Ovary (tissue), 9 donors: ENCODE measurements around the gene LPGAT1. TPM values are rescaled to one million over a fixed set of nuclear protein-coding genes. Genes with fewer than 3 reads are reported as not detected.

Experiments
- DNase-seq, 5 donors: peaks; one replicate each; pipeline ENCODE4 v3.0.0-alpha.2; 2019 to 2020
- H3K27ac ChIP-seq, 2 donors: fragments of 200-600 bp; one replicate each; pipeline versions ENCODE4 v1.5.1 to v1.8.0; 2019 to 2022
- H3K27me3 ChIP-seq: fragments of 200-600 bp; one replicate; pipeline ENCODE4 v1.8.0; 2022
- H3K36me3 ChIP-seq: fragments of 200-600 bp; sonication (generic); one replicate; pipeline ENCODE4 v1.5.1; 2019
- H3K4me1 ChIP-seq: one replicate; pipeline ENCODE4 v1.8.1; 2013; ENCODE audit warnings: mild to moderate bottlenecking, moderate library complexity; ENCODE audit not compliant: insufficient read depth
- H3K4me3 ChIP-seq: fragments of 200-600 bp; sonication (generic); one replicate; pipeline ENCODE4 v1.5.1; 2017
- H3K9me3 ChIP-seq, 2 donors: fragments of 200-600 bp in 1 of 2; sonication (generic) in 1 of 2; one replicate each; pipeline versions ENCODE4 v1.5.1 to v1.8.1; 2013 to 2019; ENCODE audit warnings: mild to moderate bottlenecking in 1 of 2, moderate library complexity in 1 of 2
- CTCF ChIP-seq, 3 donors: fragments of 450-650 bp in 2 of 3; fragments of 200-600 bp in 1 of 3; IDR thresholded peaks; one replicate each; pipeline versions ENCODE4 v1.5.1 to v1.8.0; 2016 to 2022; ENCODE audit warnings: antibody characterized with exemption in 3 of 3, mild to moderate bottlenecking in 1 of 3
- EP300 ChIP-seq: sonication (generic); formaldehyde crosslinking; IDR thresholded peaks from one replicate; pipeline ENCODE4 v1.6.1; 2017; ENCODE audit warnings: antibody characterized with exemption
- POLR2A ChIP-seq: fragments of 450-650 bp; IDR thresholded peaks from one replicate; pipeline ENCODE4 v1.6.1; 2017; ENCODE audit warnings: antibody characterized with exemption, mild to moderate bottlenecking, moderate library complexity
- WGBS, 3 donors: extraction: QIAGEN DNeasy Blood & Tissue Kit in 1 of 3; methylation state at CpG; one replicate each; pipeline versions ENCODE4 v1.1.5 to v1.1.7; 2013 to 2017; 5-methylcytosine and 5-hydroxymethylcytosine counted together
- intact Hi-C, 4 donors: fragments of 100-400 bp; cut with DNase I; formaldehyde crosslinking; loops; one replicate each; pipeline versions ENCODE4 v1.11.0 to v1.15.1; 2022 to 2023
- polyA plus RNA-seq, 2 donors: library from polyadenylated mRNA; stranded (reverse); fragments of 200-250 nt in 1 of 2; fragments of 350-450 nt in 1 of 2; fragmentation: Illumina TruSeq in 1 of 2; extraction: RNeasy Lipid Tissue Mini Kit (QIAGEN cat#74804) in 1 of 2; gene quantifications; one replicate each; pipeline ENCODE4 v1.2.3, GENCODE V29; 2013 to 2014
- total RNA-seq, 7 donors: library from RNA; depleted of rRNA in 2 of 7; stranded (reverse); fragments of >200 nt in 2 of 7; fragmentation: NEBNext Ultra II Directional in 3 of 7; extraction: Animal tissue kit (Norgen Biotek cat#: 25700) in 3 of 7; gene quantifications; one replicate each; pipeline versions ENCODE4 v1.1.0 to v1.2.4, GENCODE V29; 2016 to 2023
- donor health status: DM: no; HTN: no; CAD: no; lungs with moderate emphysema.
- donor health status: DM: no; HTN: no; CAD: no.
- donor health status: Bipolar disorder and iron deficiency.
- donor health status: DM: yes; HTN: yes; CAD: no.
- donor health status: DM: no; HTN: no; CAD: no.
- donor health status: DM: yes; HTN: yes; CAD: no.

Gene LPGAT1
- total and polyA plus RNA-seq, 9 donors = 6.3 to 32.7 (median 26.1) TPM

DNA sequence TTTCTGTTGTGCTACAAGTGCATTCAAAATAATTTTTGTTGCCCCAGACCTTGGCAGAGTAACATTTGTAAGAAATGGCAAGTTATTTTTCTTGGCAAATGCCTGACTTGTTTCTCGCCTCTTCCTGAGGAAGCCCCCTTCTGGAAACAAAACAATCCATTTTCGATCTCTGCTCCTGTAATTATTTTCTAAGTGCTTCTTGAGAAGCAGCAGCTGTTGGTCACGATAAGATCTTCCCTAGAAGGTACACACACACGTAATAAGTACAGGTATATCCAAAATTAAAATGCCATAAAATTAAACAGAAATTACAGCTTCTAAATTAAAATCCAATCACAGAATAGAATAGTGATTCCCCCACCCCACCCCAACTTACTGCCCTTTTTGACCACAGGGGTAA lies 47.3 kb downstream of the LPGAT1 start:
- TF ChIP-seq POLR2A (no peak), EP300 (no peak), CTCF (IDR thresholded peaks at IDR 0.05) (no peak)
- DNase-seq = no peak
- H3K4me3 ChIP-seq = no peak overlapping the region
- no peaks in the 10 kb centered on the region for H3K9me3 ChIP-seq
- H3K27ac ChIP-seq = no peak overlapping the region
- H3K4me1 ChIP-seq = no peaks in the 10 kb centered on the region
- H3K36me3 ChIP-seq = no peaks in the 10 kb centered on the region
- H3K27me3 ChIP-seq = no peaks in the 10 kb centered on the region
- WGBS, 3 donors = 15 to 33% (median 21%) methylated on average over 4 of the region's 4 CpGs
- intact Hi-C loops = no loop called here

DNA sequence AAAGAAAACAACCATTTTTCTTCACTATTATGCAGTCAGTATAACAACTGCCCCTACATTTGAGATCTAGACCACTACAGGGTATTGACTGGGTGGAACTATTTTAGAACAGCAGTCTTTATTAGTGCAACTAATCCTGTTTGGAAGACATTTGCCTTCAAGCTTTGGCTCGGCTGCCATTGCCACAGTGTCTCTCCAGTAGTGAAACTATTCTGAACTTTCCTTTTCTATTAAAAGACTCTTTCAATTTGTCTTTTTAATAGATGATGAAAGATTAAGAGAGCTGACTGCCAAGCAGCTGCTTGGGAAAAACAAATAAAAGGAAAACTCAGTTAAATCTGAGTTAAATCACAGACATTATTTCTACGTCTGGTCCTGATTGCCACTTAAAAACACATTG lies 49.3 kb downstream of the LPGAT1 start:
- TF ChIP-seq POLR2A (no peak), CTCF (IDR thresholded peaks at IDR 0.05) (no peak), EP300 (no peak)
- no peak overlapping the region for H3K27ac ChIP-seq
- 60 to 66% (median 64%) methylated on average over 2 of the region's 2 CpGs for WGBS, 3 donors

GRCh38 chr1:211775170-211775569 lies 55.4 kb downstream of the LPGAT1 start:
- intact Hi-C loops = no loop called here
- Histone ChIP-seq H3K4me3 (no peak overlapping the region), H3K27ac (no peak overlapping the region), H3K27me3 (no peaks in the 10 kb centered on the region), H3K9me3 (no peaks in the 10 kb centered on the region), H3K4me1 (no peaks in the 10 kb centered on the region), H3K36me3 (no peaks in the 10 kb centered on the region)
- no peak for TF ChIP-seq POLR2A
- TF ChIP-seq EP300 = no peak
- no peak for TF ChIP-seq CTCF (IDR thresholded peaks at IDR 0.05)
- DNase-seq = no peak
- 87 to 92% (median 89%) methylated on average over 4 of the region's 4 CpGs for WGBS, 3 donors

More for the DNA sequence above, 49.3 kb downstream of the LPGAT1 start:
- no peaks in the 10 kb centered on the region for H3K27me3 ChIP-seq
- intact Hi-C loops = no loop called here
- no peak overlapping the region for H3K4me3 ChIP-seq
- no peak for DNase-seq
- H3K4me1 ChIP-seq = no peaks in the 10 kb centered on the region
- H3K9me3 ChIP-seq = no peaks in the 10 kb centered on the region
- H3K36me3 ChIP-seq = no peaks in the 10 kb centered on the region

- no peaks in the 10 kb centered on the region for H3K36me3 ChIP-seq
- WGBS, 3 donors = 93 to 99% (median 98%) methylated on average over 1 of the region's 1 CpG
- TF ChIP-seq EP300 = no peak
- TF ChIP-seq POLR2A = no peak
- TF ChIP-seq CTCF (IDR thresholded peaks at IDR 0.05) = no peak
- DNase-seq = no peak
- no peak overlapping the region for H3K4me3 ChIP-seq
- no peaks in the 10 kb centered on the region for H3K4me1 ChIP-seq
- no peaks in the 10 kb centered on the region for H3K27me3 ChIP-seq
- H3K9me3 ChIP-seq = no peaks in the 10 kb centered on the region
- intact Hi-C loops = no loop called here
- no peak overlapping the region for H3K27ac ChIP-seq
These were observed 65.9 kb downstream of the LPGAT1 start for GRCh38 chr1:211764701-211765100.

GRCh38 chr1:211762206-211762605 lies 68.4 kb downstream of the LPGAT1 start:
- H3K9me3 ChIP-seq = no peaks in the 10 kb centered on the region
- no peak for DNase-seq
- H3K27ac ChIP-seq = no peak overlapping the region
- 92 to 96% (median 96%) methylated on average over 3 of the region's 3 CpGs for WGBS, 3 donors
- H3K4me1 ChIP-seq = no peaks in the 10 kb centered on the region
- TF ChIP-seq EP300 (no peak), CTCF (IDR thresholded peaks at IDR 0.05) (no peak), POLR2A (no peak)
- H3K4me3 ChIP-seq = no peak overlapping the region
- H3K27me3 ChIP-seq = no peaks in the 10 kb centered on the region
- no peaks in the 10 kb centered on the region for H3K36me3 ChIP-seq
- intact Hi-C loops = no loop called here
